Ramos (cell line): ENCODE data around the gene EVA1C.
"Not testable (repeated sequence)": the region's sequence is repeated elsewhere in the genome, so short reads cannot be mapped to it uniquely, and the experiment has no call there.

Experiments used
- in situ Hi-C: fragments of 300-500 bp; cut with MboI; formaldehyde crosslinking; loops from one replicate; pipeline ENCODE4 v1.14.3; 2022; ENCODE audit warnings: low sequenced_read_pairs; ENCODE audit not compliant: unreplicated experiment

EVA1C gene, protein sequence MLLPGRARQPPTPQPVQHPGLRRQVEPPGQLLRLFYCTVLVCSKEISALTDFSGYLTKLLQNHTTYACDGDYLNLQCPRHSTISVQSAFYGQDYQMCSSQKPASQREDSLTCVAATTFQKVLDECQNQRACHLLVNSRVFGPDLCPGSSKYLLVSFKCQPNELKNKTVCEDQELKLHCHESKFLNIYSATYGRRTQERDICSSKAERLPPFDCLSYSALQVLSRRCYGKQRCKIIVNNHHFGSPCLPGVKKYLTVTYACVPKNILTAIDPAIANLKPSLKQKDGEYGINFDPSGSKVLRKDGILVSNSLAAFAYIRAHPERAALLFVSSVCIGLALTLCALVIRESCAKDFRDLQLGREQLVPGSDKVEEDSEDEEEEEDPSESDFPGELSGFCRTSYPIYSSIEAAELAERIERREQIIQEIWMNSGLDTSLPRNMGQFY

DNA sequence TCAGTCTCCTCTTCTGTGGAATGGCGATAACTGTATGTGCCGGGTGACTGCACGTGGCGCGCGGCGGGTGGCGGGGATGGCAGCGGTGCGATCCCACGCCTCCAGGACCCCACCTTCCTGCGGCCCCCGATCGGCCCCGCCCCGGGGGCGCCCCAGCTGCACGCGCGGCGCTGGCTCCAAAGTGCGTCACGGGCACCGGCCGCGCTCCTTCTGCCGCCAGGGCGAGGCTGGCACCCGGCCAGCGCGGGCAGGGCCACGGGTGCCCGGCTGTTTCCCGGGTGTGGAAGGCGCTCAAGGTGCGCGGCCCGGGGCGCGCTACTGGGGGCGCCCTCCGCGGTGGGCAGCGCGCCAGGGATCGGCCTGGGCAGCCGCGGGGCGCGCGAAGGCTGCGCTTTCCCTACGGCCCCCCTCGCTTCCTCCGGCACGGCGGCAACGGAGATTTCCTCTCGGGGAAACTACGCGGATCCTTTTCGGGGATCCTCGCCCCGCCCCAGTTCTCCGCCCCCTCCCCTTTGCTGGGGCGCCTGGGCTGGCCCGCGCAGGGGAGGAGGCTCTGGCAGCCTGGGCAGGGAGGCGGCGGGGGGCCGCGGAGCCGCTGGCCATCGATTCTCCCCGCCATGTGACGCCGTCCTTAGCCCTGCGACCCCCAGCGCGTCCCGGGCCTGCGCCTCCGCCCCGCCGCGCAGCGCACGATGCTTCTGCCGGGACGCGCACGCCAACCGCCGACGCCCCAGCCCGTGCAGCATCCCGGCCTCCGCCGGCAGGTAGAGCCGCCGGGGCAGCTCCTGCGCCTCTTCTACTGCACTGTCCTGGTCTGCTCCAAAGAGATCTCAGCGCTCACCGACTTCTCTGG, at the start of gene EVA1C:
EVA1C (plus strand) TSS at position 545 of the 853 bp plus-strand sequence; CDS start at position 693, 148 bp downstream.
- in situ Hi-C loops, result no loop called here

DNA sequence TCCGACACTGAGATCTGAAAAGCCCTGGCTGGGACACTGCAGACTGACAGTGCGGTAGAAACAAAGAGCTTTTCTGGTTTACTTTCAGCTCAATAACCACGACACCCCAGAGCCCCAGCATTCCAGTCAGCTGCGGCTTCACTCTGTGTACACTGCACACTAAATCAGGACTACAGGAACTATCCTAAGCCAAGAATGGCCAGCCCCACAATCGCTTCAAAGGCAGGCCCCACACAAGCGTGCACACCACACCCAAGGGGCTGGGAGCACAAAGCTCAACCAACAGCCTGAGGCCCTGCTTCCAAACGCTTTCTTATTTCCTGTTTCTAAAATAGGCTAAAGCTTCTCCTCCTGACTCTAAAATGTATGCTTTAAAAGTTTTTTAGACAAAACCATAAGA, 48.1 kb upstream of the EVA1C start:
- in situ Hi-C loops, result no loop called here

DNA sequence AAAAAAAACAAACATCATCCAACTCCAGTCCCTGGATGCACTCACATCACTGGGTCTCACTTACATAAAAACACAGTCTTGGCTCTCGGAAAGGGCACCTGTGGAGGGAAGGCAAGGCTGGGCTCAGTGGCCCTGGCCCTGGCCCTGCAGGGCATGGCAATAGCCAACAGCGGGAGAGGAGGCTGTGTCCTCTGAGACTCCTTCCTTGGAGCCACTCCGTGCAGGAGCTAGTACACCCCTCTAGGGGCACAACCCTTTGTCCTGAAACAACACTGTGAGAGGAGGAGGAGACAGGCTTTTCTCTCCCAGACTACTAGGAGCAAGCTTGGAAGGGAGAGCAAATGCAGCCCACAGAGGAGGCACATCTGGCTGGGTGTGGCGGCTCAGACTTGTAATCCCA, 47.7 kb upstream of the EVA1C start:
- in situ Hi-C loops, result no loop called here

DNA sequence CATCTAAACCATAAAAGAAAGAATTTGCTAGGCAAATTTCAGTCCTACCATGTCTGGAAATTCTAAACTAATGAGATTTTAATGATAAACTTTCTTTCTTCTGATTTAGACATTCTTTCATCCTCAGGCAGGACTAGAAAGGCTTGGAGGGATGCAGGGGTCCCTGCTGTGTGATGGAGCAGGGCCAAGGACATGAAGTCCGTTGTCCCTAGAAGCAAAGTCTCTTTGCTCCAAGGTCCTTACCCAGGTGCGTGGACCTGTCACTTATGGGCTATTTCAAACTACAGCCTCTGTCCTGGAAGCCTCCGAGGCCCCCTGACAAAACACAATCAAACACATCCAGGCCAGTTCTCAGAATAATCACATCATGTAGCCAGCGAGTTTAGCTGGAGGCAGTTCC, 46.3 kb upstream of the EVA1C start:
- in situ Hi-C loops, result no loop called here

DNA sequence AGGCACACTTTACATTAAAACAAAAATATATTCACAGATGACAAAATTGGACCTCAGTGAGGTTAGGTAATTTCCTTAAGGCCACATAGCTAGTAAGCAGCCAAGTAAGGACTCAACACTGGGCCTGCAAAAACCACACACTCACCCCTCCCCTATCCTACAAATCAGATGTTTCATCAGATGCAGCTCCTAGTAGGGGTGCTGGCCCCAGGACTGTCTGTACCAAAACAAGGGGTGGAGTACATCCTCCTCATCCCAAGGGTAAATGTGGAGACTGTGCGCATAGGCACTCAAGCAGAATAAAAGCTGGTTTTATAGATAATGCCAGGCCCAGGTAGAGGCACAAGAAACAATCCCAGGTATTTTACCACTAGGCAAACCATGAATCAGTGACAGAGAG, 45.3 kb upstream of the EVA1C start:
- in situ Hi-C loops, result no loop called here

DNA sequence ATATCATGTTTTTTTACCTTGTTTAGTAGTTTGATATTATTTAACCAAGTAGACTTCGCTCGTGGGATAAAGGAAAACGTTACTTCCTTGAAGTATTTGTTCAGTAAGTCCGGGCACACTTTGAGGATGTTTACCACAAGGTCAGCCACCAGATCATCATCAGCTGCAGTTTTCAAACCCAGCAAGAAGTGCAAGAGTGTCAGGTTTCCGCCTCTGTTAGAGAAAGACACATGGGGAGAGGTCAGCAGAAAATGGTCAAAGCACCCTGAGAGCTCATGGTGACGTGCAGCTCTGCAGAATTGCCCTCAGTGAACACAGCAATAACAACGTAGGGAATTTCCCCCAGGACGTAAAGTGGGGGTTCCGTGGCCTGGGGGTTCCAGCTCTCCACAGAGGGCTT, 44.1 kb upstream of the EVA1C start:
- in situ Hi-C loops, result no loop called here

DNA sequence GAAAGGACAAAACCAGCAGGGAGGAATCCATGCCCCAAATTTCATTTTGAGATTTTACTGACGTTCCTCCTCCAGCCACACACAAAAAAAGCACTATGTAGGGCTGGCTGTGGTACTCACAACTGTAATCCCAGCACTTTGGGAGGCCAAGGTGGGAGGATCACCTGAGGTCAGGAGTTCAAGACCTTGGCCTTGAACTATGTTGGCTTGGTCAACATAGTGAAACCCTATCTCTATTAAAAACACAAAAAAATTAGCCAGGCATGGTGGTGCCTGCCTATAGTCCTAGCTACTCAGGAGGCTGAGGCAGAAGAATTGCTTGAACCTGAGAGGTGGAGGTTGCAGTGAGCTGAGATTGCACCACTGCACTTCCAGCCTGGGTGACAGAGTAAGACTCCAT, 43.5 kb upstream of the EVA1C start:
- in situ Hi-C loops, result not testable (repeated sequence)

DNA sequence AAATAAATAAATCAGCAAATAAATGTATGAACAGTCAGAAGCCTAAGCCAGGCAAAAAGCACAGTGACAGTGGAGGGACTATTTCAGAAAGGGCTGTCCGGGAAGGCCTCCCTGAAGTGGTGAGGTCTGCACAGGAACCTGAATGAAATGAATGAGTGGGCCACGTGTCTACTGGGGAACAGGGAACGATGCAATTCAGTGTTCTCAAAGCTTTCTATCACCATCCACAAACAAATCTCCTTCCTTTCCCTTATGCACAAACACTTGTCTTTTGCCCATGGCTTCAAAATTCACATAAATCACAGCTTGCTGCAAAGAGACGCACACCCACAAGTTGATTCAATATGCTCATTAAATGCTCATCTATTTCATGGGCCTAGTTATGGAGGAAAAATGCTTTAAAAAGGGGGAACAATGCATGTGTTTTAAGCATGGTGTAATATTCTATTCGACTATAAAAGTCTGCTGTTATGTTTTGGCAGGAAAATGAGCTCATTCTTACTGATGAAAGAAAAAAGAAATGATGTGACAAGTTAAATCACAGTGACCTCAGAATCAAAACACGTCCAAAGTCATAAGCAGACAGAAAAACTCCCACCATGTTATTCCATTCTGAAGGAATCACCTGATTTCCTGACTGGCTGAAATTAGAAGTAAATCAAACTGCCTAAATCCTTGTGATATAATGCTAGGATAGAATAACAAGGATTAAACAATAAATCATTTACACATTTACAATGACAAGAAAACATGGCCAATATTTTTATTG, 41.3 kb upstream of the EVA1C start:
- in situ Hi-C loops, result no loop called here

DNA sequence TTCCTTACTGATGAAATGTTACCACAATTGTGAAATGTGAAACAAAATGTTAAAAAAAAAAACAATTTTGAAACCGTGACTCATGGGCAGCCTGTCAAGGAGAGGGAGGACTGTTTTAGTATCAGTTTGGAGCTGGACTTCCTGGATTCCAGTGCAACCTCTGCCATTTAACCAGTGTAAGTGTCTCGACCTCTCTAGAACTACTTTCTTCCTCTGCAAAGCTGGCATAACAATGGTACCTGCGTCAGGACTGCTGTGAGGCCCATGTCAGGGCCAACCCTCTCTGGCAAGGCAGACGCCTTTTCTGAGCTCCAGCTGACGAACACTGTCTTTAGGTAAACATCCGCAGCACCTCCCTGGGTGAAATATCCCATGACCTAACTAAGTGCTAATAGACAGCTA, 40.6 kb upstream of the EVA1C start:
- in situ Hi-C loops, result no loop called here

DNA sequence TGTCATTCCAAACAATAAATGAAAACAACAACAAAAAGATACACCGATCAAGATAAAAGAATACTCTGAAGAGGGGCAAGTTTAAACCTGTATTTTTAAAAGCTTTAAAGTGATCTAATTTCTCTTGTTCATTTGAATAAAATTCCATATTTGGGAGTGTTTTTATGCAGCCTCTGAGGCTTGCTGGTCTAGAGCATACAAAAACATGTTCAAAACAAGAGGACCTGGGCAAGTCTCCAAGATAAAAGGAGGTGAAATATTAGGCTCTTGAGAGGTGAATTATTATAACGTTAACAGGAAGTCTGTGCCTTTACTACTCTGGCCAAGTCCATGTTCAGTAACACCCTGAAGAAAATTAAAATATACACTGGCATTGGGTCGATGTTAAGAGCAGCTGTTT, 39.8 kb upstream of the EVA1C start:
- in situ Hi-C loops, result no loop called here

DNA sequence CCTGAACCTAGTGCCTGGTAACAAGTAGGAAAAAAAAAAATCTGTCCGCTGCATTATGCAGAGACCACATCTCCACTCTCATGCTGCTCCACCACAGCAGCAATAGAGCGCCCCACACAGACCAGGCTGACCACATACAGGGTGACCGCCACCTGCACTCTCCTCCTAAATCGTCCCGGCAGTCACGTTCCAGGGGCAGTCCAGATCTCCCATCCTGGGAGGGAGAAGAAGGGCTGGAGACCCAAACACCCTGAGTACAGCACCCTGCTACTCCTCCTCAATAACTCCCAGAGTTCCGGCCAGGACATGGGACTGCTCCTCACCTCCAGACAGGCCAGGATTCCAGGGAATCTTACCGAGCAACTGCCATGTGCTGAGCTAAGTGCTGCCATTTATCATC, 35.0 kb upstream of the EVA1C start:
- in situ Hi-C loops, result no loop called here

DNA sequence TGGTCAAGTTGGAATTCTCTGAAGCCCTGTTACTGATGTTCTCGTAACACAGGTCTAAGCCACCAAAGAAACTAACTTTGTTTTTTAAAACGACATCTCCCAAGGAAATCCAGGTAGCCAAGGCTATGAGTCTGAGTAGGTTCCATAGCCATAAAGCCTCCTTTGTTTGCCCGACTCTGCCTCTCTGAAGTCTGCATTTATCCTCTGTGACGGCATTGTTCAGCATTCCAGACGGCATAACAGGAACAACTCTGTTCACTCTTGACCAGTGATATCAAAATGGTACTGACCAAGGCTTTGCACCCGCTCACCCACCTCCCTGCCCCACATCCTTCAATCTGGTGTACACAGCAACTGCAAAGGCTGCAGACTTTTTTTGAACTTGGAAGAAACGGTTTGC, 34.5 kb upstream of the EVA1C start:
- in situ Hi-C loops, result no loop called here

DNA sequence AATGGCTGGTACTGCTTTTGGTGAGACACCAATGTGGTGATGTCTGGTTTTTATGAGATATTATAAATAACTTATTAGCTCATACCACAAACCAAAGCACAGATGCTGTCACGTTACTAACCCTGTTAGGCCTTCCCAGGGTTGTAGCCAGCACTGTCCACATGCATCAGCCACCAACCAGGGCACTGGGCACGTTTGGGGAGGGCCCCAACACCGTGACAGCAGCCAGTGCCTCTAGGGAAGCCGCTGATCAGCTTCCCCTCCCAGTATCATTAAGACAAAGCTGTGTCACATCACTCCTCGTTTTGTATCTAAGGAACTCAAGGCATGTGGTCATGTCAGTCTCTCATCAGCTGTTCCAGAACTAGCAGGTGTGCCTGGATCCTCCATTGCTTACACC, 33.5 kb upstream of the EVA1C start:
- in situ Hi-C loops, result no loop called here

DNA sequence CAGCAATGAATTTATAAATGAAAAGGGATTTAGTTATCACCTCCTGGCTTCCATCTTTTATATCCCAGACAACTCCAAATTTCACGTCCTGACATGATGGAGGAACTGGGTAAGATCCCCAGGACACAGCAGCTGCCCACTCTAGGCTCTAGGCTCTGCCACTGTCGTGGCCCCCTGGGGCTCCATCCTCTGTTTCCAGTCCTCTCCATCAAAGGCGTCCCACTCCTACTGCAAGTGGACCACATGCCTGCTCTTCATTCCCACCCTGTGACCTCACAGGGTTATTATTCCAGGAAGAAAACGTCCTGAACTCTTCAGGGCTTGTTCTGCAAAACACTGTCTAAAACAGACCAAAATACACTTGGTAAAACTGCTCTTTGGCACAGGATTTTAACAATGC, 31.6 kb upstream of the EVA1C start:
- in situ Hi-C loops, result no loop called here

DNA sequence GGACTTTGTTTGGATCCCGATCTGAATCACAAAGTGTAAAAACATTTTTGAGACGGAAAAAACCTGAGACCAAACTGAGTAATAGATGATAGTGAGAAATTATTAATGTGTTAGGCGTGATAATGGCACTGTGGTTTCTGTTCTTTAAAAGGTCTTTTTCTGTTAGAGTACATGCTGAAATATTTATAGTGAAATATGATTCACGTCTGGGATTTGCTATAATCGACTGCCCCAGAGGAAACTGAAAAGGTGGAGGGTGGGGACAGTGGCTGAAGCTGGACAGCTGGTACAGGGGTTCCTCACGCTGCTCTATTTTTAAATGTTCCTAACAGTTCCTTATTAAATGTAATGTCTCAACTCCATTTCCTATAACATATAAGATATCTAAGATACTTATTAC, 30.9 kb upstream of the EVA1C start:
- in situ Hi-C loops, result no loop called here

DNA sequence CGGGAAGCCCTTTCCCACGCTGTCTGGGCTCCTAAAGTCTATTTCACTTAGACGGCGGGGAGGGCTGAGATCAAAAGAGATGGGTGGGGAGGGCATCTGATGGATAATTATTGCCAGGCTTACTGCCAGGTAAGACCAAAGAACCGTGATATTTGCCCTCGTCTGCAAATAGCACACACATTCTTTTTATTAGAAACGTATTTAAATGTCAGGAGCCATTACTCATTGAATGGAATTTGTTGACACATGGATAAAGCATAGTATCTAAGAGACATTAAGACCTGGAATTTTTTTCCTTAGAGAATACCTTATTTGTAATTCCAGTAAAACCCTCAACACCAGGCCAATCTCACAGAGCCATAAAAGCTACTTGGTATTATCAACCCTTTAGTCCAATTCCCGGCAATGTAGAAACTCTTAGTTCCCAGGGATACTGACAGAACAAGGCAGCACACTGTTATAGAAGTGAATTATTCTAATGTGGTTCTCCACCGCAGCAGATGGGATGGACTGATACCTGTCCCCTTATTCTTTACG, 30.3 kb upstream of the EVA1C start:
- in situ Hi-C loops, result no loop called here

DNA sequence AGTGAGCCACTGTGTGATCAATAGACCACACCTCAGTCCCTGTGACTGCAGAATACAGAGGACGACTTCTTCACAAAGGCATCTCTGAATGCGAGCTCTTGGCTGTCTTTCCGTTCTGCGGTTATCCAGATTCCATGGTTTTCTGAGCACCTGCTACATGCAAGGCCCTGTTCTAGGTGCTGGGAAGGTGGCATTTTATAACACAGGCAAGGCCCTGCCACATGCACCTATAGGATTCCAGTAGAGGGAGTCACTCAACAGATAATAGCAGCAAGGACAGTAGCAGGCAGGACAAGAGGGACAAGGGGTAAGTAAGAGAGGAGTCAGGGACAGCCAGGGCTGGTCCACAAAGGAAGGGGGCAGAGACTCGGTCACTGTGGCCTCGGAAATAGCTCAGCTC, 28.7 kb upstream of the EVA1C start:
- in situ Hi-C loops, result no loop called here

DNA sequence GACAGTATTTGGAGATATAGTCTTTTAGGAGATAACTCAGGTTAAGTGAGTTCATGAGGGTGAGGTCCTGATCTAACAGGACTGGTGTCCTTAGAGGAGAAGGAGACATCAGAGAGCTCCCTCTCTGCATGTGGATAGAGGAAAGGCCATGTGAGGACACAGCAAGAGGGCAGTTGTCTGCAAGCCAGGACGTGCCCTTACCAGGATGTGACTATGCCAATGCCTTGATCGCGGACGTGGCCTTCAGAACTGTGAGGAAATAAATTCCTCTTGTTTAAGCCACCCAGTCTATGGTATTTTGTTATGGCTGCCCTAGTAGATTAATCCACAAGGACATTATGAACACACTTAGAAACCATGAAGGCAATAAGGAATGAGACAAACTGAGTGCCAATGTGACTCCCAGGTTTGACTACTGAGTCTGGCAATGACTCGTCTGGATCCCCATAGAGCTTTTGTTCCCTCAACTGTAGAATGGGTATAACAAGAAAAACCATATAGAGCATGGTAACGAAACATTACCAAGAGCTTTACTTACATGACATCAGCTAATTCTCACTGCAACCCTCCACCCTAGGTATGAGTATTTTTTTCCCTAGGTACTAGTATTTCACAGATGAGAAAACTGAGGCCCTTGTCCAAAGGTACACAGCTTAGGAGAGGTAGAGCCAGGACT, 26.2 kb upstream of the EVA1C start:
- in situ Hi-C loops, result no loop called here

DNA sequence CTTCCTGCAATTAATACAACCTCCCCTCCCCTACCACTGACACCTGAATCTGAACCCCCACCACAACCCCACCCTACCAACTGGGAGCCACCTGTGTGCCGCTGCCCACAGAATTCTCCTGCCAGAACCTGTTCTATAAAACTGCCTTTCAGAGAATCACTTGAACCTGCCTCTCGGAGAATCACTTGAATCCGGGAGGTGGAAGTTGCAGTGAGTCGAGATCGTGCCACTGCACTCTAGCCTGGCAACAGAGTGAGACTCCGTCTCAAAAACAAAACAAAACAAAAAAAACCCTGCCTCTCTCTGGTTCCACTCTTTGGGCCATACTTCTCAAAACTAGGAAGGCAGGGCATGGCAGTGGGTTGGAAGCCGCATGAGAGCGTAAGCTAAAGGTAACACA, 25.4 kb upstream of the EVA1C start:
- in situ Hi-C loops, result no loop called here

DNA sequence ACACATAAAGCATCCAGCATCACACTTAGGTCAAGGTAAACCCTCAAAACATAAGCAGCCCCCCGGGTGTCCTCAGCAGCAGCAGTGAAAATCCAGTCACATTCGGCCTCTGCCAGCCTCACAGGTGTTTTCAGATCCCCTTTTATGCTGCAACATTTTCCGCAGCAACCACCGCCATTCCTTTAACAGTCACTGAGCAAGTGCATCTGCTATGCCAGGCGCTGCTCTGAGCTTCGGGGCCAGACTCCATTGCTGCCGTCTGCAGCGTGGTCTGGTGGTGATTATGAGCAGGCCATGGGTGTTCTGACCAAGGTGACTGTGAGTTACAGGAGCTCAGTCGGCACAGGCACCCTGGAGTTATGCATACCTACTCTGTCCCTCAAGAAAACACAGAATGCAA, 24.2 kb upstream of the EVA1C start:
- in situ Hi-C loops, result no loop called here
